ENCODE measurements around the gene DEF6.
"Not testable (repeated sequence)": the region's sequence is repeated elsewhere in the genome, so short reads cannot be mapped to it uniquely, and the experiment has no call there.

Gene DEF6

DNA sequence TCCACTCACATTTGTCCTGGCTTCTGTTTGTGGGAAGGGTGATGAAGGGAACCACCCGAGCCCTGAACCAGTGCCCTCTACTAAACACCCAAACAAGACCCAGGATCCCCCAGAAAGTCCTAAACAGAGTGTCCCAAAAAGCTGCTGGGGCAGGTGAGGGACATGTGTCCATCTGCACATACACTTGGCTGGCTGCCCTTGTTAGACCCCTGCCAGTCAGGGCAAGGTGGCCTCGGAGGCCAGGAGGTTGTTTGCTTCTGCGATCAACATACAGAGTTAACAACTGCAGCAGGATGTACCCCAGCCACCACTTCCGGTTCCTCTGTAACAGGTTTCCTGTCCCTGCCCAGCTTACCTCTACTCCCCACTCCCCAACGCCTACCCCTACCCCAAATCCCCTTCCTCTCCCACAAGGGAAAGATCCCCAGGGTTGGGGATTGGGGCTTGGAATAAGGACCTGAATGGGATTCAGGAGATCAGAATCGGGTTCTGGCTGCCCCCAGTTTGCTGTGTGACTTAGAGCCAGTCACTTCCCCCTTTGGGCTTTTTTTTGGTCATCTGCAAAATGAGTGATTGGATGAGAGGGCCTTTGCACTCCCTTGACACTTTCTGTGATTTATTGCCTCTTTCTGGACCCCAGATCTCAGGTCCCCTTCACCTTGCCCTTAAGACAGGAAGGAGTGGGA, 13.9 kb downstream of the DEF6 start:
- ATAC-seq (no peak), DNase-seq (peak; percentile 46)

- no peak for DNase-seq
- ATAC-seq, result no peak
Observed at GRCh38 chr6:35312076-35312800, 14.6 kb downstream of the DEF6 start.

GRCh38 chr6:35312807-35313206, 15.2 kb downstream of the DEF6 start:
- no peak for ATAC-seq
- DNase-seq, result no peak

- no peak for ATAC-seq
- no peak for DNase-seq
Observed at GRCh38 chr6:35317483-35318195, 20.0 kb downstream of the DEF6 start.

- DNase-seq, result no peak
- no peak for ATAC-seq
Observed at GRCh38 chr6:35318196-35319171, 20.9 kb downstream of the DEF6 start.

- no peak for DNase-seq
- no peak for ATAC-seq
Observed at GRCh38 chr6:35319346-35320030, 21.9 kb downstream of the DEF6 start.

- DNase-seq, result no peak
Observed at GRCh38 chr6:35320031-35320410, 22.4 kb downstream of the DEF6 start.

GRCh38 chr6:35321091-35321490, 23.5 kb downstream of the DEF6 start:
- ATAC-seq (no peak), DNase-seq (no peak)

More at GRCh38 chr6:35320031-35320410, 22.4 kb downstream of the DEF6 start:
- no peak for ATAC-seq

GRCh38 chr6:35327349-35328027, 29.9 kb downstream of the DEF6 start:
- DNase-seq, result peak; percentile 75
- ATAC-seq, result peak; percentile 88

- DNase-seq, result no peak
- no peak for ATAC-seq
Observed at GRCh38 chr6:35328108-35328723, 30.6 kb downstream of the DEF6 start.

DNA sequence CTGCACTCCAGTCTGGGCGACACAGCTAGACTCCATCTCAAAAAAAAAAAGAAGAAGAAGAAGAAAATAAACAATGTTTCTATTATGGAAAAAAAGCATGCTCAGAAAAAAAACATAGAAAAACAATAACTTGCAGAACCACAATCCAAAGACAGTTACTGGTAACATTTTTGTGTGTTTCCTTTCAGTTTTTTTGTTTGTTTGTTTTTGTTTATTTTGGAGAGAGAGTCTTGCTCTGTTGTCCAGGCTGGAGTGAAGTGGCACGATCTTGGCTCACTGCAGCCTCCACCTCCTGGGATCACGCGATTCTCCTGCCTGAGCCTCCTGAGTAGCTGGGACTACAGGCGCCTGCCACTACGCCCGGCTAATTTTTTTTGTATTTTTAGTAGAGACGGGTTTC, 31.3 kb downstream of the DEF6 start:
- not testable (repeated sequence) for DNase-seq, ATAC-seq

- ATAC-seq (no peak), DNase-seq (no peak)
Observed at GRCh38 chr6:35330541-35331119, 33.0 kb downstream of the DEF6 start.

- DNase-seq, result peak; percentile 47
- not testable (repeated sequence) for ATAC-seq
Observed at GRCh38 chr6:35332074-35332887, 34.7 kb downstream of the DEF6 start.

DNA sequence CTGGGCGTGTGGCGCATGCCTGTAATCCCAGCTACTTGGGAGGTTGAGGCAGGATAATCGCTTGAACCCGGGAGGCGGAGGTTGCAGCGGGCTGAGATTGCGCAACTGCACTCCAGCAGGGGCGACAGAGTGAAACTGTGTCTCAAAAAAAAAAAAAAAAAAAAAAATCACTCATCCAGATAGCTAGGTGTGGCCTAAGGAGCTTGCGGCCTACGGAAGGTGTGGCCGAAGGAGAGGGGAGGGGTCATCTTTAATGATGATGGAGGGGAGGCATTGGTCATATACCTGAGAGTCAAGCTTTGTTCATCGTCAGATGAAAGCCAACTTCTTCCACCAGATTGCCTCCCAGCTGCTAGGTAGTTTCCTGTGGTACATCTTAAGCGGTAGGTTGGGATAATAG, 43.9 kb downstream of the DEF6 start:
- ATAC-seq, result no peak
- no peak for DNase-seq

DNA sequence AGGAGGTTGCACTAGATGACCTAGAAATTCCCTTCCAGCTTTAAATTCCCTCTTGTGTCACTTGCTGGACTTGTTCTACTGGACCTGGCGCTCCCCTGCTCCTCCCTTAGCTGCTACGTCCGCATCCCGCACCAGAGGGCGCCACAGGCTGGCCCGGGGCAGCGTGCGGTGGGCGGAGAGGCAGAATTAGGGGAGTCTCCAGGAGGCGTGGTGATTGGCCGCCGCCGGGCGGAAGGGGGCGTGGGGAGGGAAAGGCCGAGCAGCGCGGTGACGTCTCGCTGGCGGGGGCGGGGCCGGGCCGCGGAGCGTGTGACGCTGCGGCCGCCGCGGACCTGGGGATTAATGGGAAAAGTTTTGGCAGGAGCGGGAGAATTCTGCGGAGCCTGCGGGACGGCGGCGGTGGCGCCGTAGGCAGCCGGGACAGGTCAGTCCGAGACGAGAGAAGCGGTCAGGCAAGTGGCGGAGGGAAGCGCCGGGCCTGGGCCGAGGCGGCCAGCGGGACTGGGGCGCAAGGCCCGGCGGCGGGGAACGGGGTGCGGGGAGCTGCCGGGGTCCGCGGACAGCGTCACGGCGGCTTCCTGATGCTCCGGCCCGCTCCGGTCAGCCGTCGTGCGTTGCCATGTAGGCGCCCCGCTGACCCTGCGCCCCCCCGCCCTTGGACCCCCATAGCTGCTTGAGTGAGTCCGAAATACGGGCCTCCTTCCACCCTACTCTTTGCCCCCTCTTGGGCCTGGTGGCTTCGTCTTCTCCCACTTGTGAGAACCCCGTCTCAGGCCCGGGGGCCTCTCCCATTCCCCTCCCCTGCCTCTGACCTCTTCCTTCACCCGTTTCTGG, 44.9 kb downstream of the DEF6 start, which contains the start of gene PPARD:
TSS of gene PPARD (plus strand) at position 301 of the 834 bp plus-strand sequence. CDS start 68,530 bp downstream, outside the sequence.
- peak; percentile 99 for ATAC-seq
- peak; percentile 99 for DNase-seq

GRCh38 chr6:35343092-35343834, 45.6 kb downstream of the DEF6 start:
- ATAC-seq, result no peak
- no peak for DNase-seq

All from stimulated activated naive CD8-positive, alpha-beta T cell treated with anti-CD3 and anti-CD28 coated beads, Interleukin-15, Interleukin-2, amounts not matched to agents 100 U/mL and 50 U/mL, for 24 hours (primary cell).